C4-2B (cell line): Measurements from ENCODE around the gene ADRB2.

Experiments used
- ZFX ChIP-seq: fragments of 450-650 bp; IDR thresholded peaks from 2 replicates; pipeline ENCODE4 v1.6.1; 2017
- TF ChIP-seq, protein P1 (sequence below): fragments of 450-650 bp; conservative IDR thresholded peaks from 2 replicates; pipeline ENCODE4 v1.5.1; 2017; ENCODE audit warnings: mild to moderate bottlenecking

DNA sequence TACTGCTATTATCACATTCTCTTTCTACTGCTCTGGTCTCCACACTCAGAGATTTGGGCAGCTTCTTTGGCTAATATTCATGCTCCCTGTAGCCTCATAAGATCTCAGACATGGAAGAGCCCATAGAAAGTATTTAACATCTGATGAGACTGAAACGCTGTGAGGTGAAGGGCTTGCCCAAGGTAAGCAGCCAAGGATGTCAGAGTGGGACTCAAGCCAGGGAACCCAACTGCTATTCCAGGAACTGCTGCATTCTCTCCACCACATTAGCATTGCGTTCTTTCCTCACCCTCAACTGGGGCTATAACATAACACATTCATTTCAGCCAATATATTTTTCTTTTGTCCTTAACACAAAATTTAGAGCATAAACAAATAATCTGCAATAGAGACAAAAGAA, 3.8 kb downstream of the ADRB2 start:
- TF ChIP-seq, protein P1, sequence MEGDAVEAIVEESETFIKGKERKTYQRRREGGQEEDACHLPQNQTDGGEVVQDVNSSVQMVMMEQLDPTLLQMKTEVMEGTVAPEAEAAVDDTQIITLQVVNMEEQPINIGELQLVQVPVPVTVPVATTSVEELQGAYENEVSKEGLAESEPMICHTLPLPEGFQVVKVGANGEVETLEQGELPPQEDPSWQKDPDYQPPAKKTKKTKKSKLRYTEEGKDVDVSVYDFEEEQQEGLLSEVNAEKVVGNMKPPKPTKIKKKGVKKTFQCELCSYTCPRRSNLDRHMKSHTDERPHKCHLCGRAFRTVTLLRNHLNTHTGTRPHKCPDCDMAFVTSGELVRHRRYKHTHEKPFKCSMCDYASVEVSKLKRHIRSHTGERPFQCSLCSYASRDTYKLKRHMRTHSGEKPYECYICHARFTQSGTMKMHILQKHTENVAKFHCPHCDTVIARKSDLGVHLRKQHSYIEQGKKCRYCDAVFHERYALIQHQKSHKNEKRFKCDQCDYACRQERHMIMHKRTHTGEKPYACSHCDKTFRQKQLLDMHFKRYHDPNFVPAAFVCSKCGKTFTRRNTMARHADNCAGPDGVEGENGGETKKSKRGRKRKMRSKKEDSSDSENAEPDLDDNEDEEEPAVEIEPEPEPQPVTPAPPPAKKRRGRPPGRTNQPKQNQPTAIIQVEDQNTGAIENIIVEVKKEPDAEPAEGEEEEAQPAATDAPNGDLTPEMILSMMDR = no peak
- TF ChIP-seq ZFX = no peak
